GM18507 (cell line): ENCODE data around the gene CRY2.

Source experiments
- DNase-seq: peaks from one replicate; pipeline ENCODE4 v3.0.0; 2011; ENCODE audit warnings: low read depth; ENCODE audit not compliant: insufficient read length; ENCODE audit errors: extremely low spot score
- FAIRE-seq: peaks from 2 replicates; lab custom pipeline; 2011; peaks lifted over from hg19 to GRCh38; lab: Jason Lieb, UNC

CRY2 gene

GRCh38 chr11:45843158-45843924 is 3.9 kb upstream of the CRY2 start:
- FAIRE-seq (peak; percentile 83), DNase-seq (peak; percentile 70)

- FAIRE-seq = no peak
- DNase-seq = no peak
Observed at GRCh38 chr11:45844822-45845578, 2.3 kb upstream of the CRY2 start.

GRCh38 chr11:45846174-45846675 is 1.1 kb upstream of the CRY2 start:
- DNase-seq = no peak
- FAIRE-seq = no peak

- FAIRE-seq (no peak), DNase-seq (no peak)
Observed at GRCh38 chr11:45847911-45848316, 639 bp downstream of the CRY2 start.

GRCh38 chr11:45848654-45849081 is 1.4 kb downstream of the CRY2 start:
- no peak for FAIRE-seq
- DNase-seq = no peak

- FAIRE-seq (no peak), DNase-seq (no peak)
Observed at GRCh38 chr11:45850446-45850845, 3.2 kb downstream of the CRY2 start.

- DNase-seq = no peak
- FAIRE-seq = no peak
Observed at GRCh38 chr11:45851228-45851627, 4.0 kb downstream of the CRY2 start.

- DNase-seq = no peak
- FAIRE-seq = no peak
Observed at GRCh38 chr11:45852018-45852711, 4.9 kb downstream of the CRY2 start.

- FAIRE-seq = no peak
- DNase-seq = peak; percentile 22
Observed at GRCh38 chr11:45852712-45853101, 5.4 kb downstream of the CRY2 start.

GRCh38 chr11:45853332-45854219 is 6.3 kb downstream of the CRY2 start:
- no peak for FAIRE-seq
- no peak for DNase-seq

- no peak for FAIRE-seq
- DNase-seq = no peak
Observed at GRCh38 chr11:45855308-45855707, 8.0 kb downstream of the CRY2 start.

- DNase-seq (no peak), FAIRE-seq (no peak)
Observed at GRCh38 chr11:45856044-45856468, 8.8 kb downstream of the CRY2 start.

- FAIRE-seq (no peak), DNase-seq (no peak)
Observed at GRCh38 chr11:45857961-45858474, 10.7 kb downstream of the CRY2 start.

- FAIRE-seq = no peak
- DNase-seq = no peak
Observed at GRCh38 chr11:45858751-45859398, 11.6 kb downstream of the CRY2 start.

GRCh38 chr11:45859661-45860140 is 12.4 kb downstream of the CRY2 start:
- FAIRE-seq (no peak), DNase-seq (no peak)

GRCh38 chr11:45860348-45860747 is 13.1 kb downstream of the CRY2 start:
- no peak for FAIRE-seq
- DNase-seq = no peak

- FAIRE-seq = no peak
Observed at GRCh38 chr11:45860764-45861510, 13.7 kb downstream of the CRY2 start.

GRCh38 chr11:45864041-45864440 is 16.8 kb downstream of the CRY2 start:
- no peak for DNase-seq
- FAIRE-seq = no peak

More at GRCh38 chr11:45860764-45861510, 13.7 kb downstream of the CRY2 start:
- DNase-seq = no peak
